Left ventricle myocardium inferior (tissue), 1 donor: ENCODE results near the gene LZTS3. TPM values are rescaled to one million over a fixed set of nuclear protein-coding genes. Genes with fewer than 3 reads are reported as not detected.

Experiments
- DNase-seq: peaks from one replicate; pipeline ENCODE4 v3.0.0-alpha.2; 2020
- H3K27ac ChIP-seq: fragments of 200-600 bp; replicated peaks from 2 replicates; pipeline ENCODE4 v1.8.0; 2021
- H3K27me3 ChIP-seq: fragments of 200-600 bp; 2 replicates; pipeline ENCODE4 v1.8.0; 2021; ENCODE audit warnings: low read depth
- H3K36me3 ChIP-seq: fragments of 200-600 bp; 2 replicates; pipeline ENCODE4 v1.8.0; 2021
- H3K4me1 ChIP-seq: fragments of 200-600 bp; 2 replicates; pipeline ENCODE4 v1.8.0; 2021
- H3K4me3 ChIP-seq: fragments of 200-600 bp; 2 replicates; pipeline ENCODE4 v1.8.0; 2021; ENCODE audit warnings: mild to moderate bottlenecking, moderate library complexity
- H3K9me3 ChIP-seq: fragments of 200-600 bp; replicated peaks from 2 replicates; pipeline ENCODE4 v1.8.0; 2021
- CTCF ChIP-seq: fragments of 200-600 bp; IDR thresholded peaks from 2 replicates; pipeline ENCODE4 v1.8.0; 2021; ENCODE audit warnings: antibody characterized with exemption, mild to moderate bottlenecking, borderline replicate concordance
- intact Hi-C: fragments of 100-400 bp; cut with micrococcal nuclease; formaldehyde crosslinking; loops from one replicate; pipeline ENCODE4 v1.11.0; 2022
- total RNA-seq: library from RNA; stranded (reverse); fragmentation: NEBNext Ultra II Directional; extraction: Animal tissue kit (Norgen Biotek cat#: 25700); gene quantifications from one replicate; pipeline ENCODE4 v1.2.1, GENCODE V29; 2021
- donor health status: DM: no; HTN: yes; CAD: no; lungs with severe emphysema.

The LZTS3 gene
- total RNA-seq, 1 donor from 2014 or later = 13.4 TPM

GRCh38 chr20:3194617-3195280, 21.4 kb upstream of the LZTS3 start:
- H3K36me3 ChIP-seq = peaks cover 95% of the 10 kb centered on the region
- no peak overlapping the region for H3K27ac ChIP-seq
- no peaks in the 10 kb centered on the region for H3K4me1 ChIP-seq
- intact Hi-C loops = no loop called here
- no peaks in the 10 kb centered on the region for H3K27me3 ChIP-seq
- no peak for TF ChIP-seq CTCF
- DNase-seq = no peak
- H3K9me3 ChIP-seq = no peaks in the 10 kb centered on the region
- no peak overlapping the region for H3K4me3 ChIP-seq

- TF ChIP-seq CTCF = no peak
- no peak for DNase-seq
- H3K9me3 ChIP-seq = no peaks in the 10 kb centered on the region
- H3K27me3 ChIP-seq = no peaks in the 10 kb centered on the region
- H3K27ac ChIP-seq = no peak overlapping the region
- intact Hi-C loops = no loop called here
- no peak overlapping the region for H3K4me3 ChIP-seq
- peaks cover 92% of the 10 kb centered on the region for H3K36me3 ChIP-seq
- peaks cover 6% of the 10 kb centered on the region for H3K4me1 ChIP-seq
These were observed 20.7 kb upstream of the LZTS3 start for GRCh38 chr20:3193806-3194616.

GRCh38 chr20:3192226-3193015, 19.1 kb upstream of the LZTS3 start:
- intact Hi-C loops = no loop called here
- no peaks in the 10 kb centered on the region for H3K27me3 ChIP-seq
- H3K9me3 ChIP-seq = no peaks in the 10 kb centered on the region
- peaks cover 78% of the 10 kb centered on the region for H3K36me3 ChIP-seq
- H3K27ac ChIP-seq = no peak overlapping the region
- no peak for TF ChIP-seq CTCF
- H3K4me1 ChIP-seq = peaks cover 6% of the 10 kb centered on the region
- H3K4me3 ChIP-seq = no peak overlapping the region
- no peak for DNase-seq

GRCh38 chr20:3190681-3191111, 17.3 kb upstream of the LZTS3 start:
- Histone ChIP-seq H3K36me3 (peaks cover 63% of the 10 kb centered on the region), H3K4me3 (no peak overlapping the region), H3K27me3 (no peaks in the 10 kb centered on the region), H3K4me1 (peaks cover 6% of the 10 kb centered on the region), H3K9me3 (no peaks in the 10 kb centered on the region), H3K27ac (no peak overlapping the region)
- TF ChIP-seq CTCF = no peak
- no peak for DNase-seq
- intact Hi-C loops = no loop called here

GRCh38 chr20:3189561-3190131, 16.3 kb upstream of the LZTS3 start:
- no peak overlapping the region for H3K4me3 ChIP-seq
- peak overlapping the region; percentile 5 for H3K27ac ChIP-seq
- TF ChIP-seq CTCF = no peak
- intact Hi-C loops = no loop called here
- H3K9me3 ChIP-seq = no peaks in the 10 kb centered on the region
- peaks cover 52% of the 10 kb centered on the region for H3K36me3 ChIP-seq
- H3K27me3 ChIP-seq = no peaks in the 10 kb centered on the region
- DNase-seq = no peak
- H3K4me1 ChIP-seq = peaks cover 6% of the 10 kb centered on the region
